ENCODE results near the gene SECTM1. TPM values are rescaled to one million over a fixed set of nuclear protein-coding genes. Genes with fewer than 3 reads are reported as not detected.

SECTM1 gene
- total RNA-seq, 1 donor from 2014 or later, result 0.27 TPM

- H3K36me3 Mint-ChIP-seq (ENCODE audit: low read depth, unreplicated experiment), result peaks cover 1% of the 10 kb centered on the region
Measured at GRCh38 chr17:82343560-82343959, 10.0 kb upstream of the SECTM1 start.

GRCh38 chr17:82342361-82343079, 9.0 kb upstream of the SECTM1 start:
- H3K4me3 ChIP-seq (ENCODE audit: insufficient read depth, low read depth, low read length), result no peak overlapping the region
- no peak overlapping the region for H2AFZ ChIP-seq (ENCODE audit: low read depth, low read length)
- peaks cover 3% of the 10 kb centered on the region for H3K9me3 Mint-ChIP-seq (ENCODE audit: unreplicated experiment)
- no peak overlapping the region for H3K4me3 Mint-ChIP-seq (ENCODE audit: unreplicated experiment)
- no peak overlapping the region for H3K9ac ChIP-seq (ENCODE audit: low read length)
- TF ChIP-seq EZH2 (IDR thresholded peaks at IDR 0.05; ENCODE audit: insufficient read depth, low read length) (no peak), CTCF (IDR thresholded peaks at IDR 0.05; ENCODE audit: insufficient read depth, low read depth, low read length) (no peak)
- no peak overlapping the region for H3K4me2 ChIP-seq (ENCODE audit: low read length)
- peaks cover 3% of the 10 kb centered on the region for H3K9me3 ChIP-seq (ENCODE audit: insufficient read depth, low read depth, low read length)
- H3K36me3 ChIP-seq (ENCODE audit: insufficient read depth, low read length), result no peaks in the 10 kb centered on the region
- no peaks in the 10 kb centered on the region for H4K20me1 ChIP-seq (ENCODE audit: insufficient read depth, low read length)
- FAIRE-seq (no peak), DNase-seq (ENCODE audit: low read depth) (no peak)
- H3K27me3 ChIP-seq (ENCODE audit: insufficient read depth, low read length), result no peaks in the 10 kb centered on the region
- H3K27ac Mint-ChIP-seq (ENCODE audit: unreplicated experiment), result no peak overlapping the region
- peaks cover 3% of the 10 kb centered on the region for H3K4me1 Mint-ChIP-seq (ENCODE audit: low read depth, unreplicated experiment)
- H3K36me3 Mint-ChIP-seq (ENCODE audit: low read depth, unreplicated experiment), result peaks cover 1% of the 10 kb centered on the region
- H3K4me1 ChIP-seq (ENCODE audit: insufficient read depth, low read length), result peaks cover 10% of the 10 kb centered on the region
- H3K27me3 Mint-ChIP-seq (ENCODE audit: low read depth, unreplicated experiment), result peaks cover 28% of the 10 kb centered on the region
- H3K27ac ChIP-seq (ENCODE audit: low read depth, low read length), result no peak overlapping the region
- no peaks in the 10 kb centered on the region for H3K79me2 ChIP-seq (ENCODE audit: insufficient read depth, low read length)

More at GRCh38 chr17:82343560-82343959, 10.0 kb upstream of the SECTM1 start:
- no peak for TF ChIP-seq CTCF (IDR thresholded peaks at IDR 0.05; ENCODE audit: insufficient read depth, low read depth, low read length)
- no peak for TF ChIP-seq EZH2 (IDR thresholded peaks at IDR 0.05; ENCODE audit: insufficient read depth, low read length)
- no peak overlapping the region for H3K9ac ChIP-seq (ENCODE audit: low read length)
- H3K36me3 ChIP-seq (ENCODE audit: insufficient read depth, low read length), result no peaks in the 10 kb centered on the region
- no peak overlapping the region for H3K4me3 Mint-ChIP-seq (ENCODE audit: unreplicated experiment)
- no peak overlapping the region for H3K27ac Mint-ChIP-seq (ENCODE audit: unreplicated experiment)
- no peak overlapping the region for H3K27ac ChIP-seq (ENCODE audit: low read depth, low read length)
- H3K4me3 ChIP-seq (ENCODE audit: insufficient read depth, low read depth, low read length), result no peak overlapping the region
- H3K9me3 ChIP-seq (ENCODE audit: insufficient read depth, low read depth, low read length), result peaks cover 3% of the 10 kb centered on the region
- H3K9me3 Mint-ChIP-seq (ENCODE audit: unreplicated experiment), result peaks cover 3% of the 10 kb centered on the region
- H3K4me1 ChIP-seq (ENCODE audit: insufficient read depth, low read length), result peaks cover 9% of the 10 kb centered on the region
- H2AFZ ChIP-seq (ENCODE audit: low read depth, low read length), result no peak overlapping the region
- FAIRE-seq, result no peak
- DNase-seq (ENCODE audit: low read depth), result no peak
- H3K79me2 ChIP-seq (ENCODE audit: insufficient read depth, low read length), result no peaks in the 10 kb centered on the region
- peaks cover 3% of the 10 kb centered on the region for H3K27me3 ChIP-seq (ENCODE audit: insufficient read depth, low read length)
- H4K20me1 ChIP-seq (ENCODE audit: insufficient read depth, low read length), result no peaks in the 10 kb centered on the region
- H3K27me3 Mint-ChIP-seq (ENCODE audit: low read depth, unreplicated experiment), result peaks cover 26% of the 10 kb centered on the region
- H3K4me1 Mint-ChIP-seq (ENCODE audit: low read depth, unreplicated experiment), result peaks cover 3% of the 10 kb centered on the region
- no peak overlapping the region for H3K4me2 ChIP-seq (ENCODE audit: low read length)
